GM19438 (cell line): ENCODE results near the gene SLC12A6.

ENCODE experiments used
- ATAC-seq: cut with Tn5 transposase; IDR thresholded peaks from one replicate; pipeline ENCODE4 v1.9.1; 2021; ENCODE audit warnings: low read depth; ENCODE audit not compliant: unreplicated experiment

The SLC12A6 gene

DNA sequence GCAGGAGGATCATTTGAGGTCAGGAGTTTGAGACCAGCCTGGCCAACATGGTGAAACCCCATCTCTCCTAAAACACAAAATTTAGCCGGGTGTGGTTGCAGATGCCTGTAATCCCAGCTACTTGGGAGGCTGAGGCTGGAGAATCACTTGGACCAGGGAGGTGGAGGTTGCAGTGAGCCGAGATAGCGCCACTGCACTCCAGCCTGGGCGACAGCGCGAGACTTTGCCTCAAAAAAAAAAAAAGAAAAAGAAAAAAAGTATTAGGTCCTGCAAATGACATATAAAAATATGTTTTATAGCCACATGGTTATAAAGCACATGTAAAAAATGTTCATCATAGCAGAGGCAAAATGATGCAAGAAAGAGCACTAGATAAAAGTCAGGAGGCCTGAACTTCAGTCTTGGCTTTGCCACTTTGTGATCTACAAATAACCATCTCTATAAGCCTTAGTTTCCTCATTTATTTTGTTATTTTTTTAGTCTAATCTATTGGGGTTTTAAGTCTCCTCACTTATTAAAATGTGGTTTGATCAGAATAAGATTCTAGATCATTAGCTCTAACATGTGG, 4.9 kb downstream of the SLC12A6 start:
- ATAC-seq: no peak

- ATAC-seq: no peak
Observed at GRCh38 chr15:34331809-34332208, 5.8 kb downstream of the SLC12A6 start.

- ATAC-seq: no peak
Observed at GRCh38 chr15:34330279-34330678, 7.3 kb downstream of the SLC12A6 start.

DNA sequence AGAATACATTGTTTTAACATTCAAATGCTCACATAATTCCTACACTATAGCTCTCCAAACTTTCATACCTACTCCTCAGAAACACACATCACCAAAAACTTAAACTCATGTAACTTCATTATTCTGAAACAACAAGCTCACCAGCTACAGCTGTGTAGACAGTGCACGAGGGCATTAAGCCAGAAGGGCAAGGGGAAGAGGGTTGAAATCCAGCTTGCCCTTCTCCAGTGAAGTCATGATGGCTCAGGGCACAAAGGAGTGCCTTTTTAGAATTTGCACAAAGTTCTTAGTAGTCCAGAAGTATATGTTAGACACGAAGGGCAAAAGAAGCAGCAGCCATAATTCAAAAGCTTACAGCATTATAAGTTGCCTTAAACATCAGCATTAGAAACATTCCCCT, 8.6 kb downstream of the SLC12A6 start:
- no peak for ATAC-seq

DNA sequence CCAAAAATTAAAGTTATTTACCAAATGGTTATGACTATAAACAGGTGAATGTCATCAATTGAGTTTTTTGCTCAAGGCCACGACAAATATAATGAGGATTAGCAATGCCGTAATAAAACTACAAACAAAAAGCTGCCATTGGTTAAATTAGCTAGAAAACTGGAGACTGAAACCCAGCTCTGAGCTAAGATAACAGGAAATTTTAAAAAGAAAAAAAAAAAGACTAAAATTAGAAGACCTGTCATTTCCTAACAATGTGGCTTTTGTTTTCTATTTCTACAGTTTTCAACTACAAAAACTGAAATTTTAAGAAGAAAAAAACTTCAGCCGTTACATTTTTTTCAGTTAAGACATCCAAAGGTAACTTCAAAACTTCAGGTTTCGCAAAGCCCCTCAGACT, 9.7 kb downstream of the SLC12A6 start:
- no peak for ATAC-seq

DNA sequence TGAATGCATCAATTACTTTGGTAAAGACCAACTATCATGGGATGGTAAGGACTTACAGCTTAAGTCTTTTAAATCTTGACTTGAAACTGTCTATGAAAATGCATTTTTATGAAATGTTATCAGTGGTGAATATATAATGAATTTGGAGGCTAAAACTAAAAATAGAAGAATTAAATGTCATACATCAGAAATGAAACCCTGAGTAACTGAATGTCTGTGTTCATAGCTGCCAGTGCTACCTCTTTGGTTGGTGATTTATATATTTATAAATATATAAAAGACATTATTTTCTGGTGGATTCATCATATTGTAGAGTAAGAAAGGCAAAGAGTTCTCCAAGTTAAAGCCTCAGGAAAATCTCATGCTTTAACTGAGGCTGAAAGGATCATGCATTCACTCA, 12.2 kb downstream of the SLC12A6 start:
- ATAC-seq: no peak

- ATAC-seq: no peak
Observed at GRCh38 chr15:34324933-34325332, 12.6 kb downstream of the SLC12A6 start.

GRCh38 chr15:34323217-34323616, 14.4 kb downstream of the SLC12A6 start:
- no peak for ATAC-seq

DNA sequence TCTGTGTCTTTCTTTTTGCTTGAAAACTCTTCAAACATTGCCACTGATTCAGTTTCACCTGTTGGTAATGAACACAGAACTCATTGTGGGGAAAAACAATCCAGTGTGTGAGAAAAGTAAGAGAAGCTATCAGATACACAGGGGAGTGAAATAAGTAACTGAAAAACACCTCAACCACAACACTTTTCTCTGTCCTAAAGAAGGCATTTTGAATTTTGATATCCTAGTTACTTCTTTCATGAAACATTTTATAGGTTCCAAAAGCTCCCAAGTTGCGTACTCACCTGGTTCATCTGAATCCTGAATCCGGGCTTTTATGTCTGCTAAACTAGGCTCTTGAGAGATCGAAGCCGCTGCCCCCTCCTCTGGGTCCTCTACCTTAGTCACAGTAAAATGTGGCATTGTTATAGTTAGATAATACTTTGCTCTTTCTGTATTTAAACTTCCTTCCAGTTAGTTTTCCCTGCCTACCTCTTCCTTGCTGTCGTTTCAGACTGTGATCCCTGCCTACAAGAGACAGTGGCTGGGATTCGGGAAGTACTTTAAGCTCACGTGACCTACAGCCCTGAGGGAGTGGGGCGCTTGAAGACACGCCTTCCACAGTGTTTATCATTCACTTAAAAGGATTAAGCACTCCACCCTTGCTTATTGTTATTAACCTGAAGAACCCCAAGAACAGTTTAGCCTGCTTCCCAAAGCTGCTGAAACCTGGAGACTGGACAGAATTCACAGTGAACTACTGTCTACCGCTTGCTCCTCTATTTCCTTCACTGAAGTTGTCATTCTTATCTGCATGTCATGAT, 19.1 kb downstream of the SLC12A6 start:
- ATAC-seq: peak; percentile 84

DNA sequence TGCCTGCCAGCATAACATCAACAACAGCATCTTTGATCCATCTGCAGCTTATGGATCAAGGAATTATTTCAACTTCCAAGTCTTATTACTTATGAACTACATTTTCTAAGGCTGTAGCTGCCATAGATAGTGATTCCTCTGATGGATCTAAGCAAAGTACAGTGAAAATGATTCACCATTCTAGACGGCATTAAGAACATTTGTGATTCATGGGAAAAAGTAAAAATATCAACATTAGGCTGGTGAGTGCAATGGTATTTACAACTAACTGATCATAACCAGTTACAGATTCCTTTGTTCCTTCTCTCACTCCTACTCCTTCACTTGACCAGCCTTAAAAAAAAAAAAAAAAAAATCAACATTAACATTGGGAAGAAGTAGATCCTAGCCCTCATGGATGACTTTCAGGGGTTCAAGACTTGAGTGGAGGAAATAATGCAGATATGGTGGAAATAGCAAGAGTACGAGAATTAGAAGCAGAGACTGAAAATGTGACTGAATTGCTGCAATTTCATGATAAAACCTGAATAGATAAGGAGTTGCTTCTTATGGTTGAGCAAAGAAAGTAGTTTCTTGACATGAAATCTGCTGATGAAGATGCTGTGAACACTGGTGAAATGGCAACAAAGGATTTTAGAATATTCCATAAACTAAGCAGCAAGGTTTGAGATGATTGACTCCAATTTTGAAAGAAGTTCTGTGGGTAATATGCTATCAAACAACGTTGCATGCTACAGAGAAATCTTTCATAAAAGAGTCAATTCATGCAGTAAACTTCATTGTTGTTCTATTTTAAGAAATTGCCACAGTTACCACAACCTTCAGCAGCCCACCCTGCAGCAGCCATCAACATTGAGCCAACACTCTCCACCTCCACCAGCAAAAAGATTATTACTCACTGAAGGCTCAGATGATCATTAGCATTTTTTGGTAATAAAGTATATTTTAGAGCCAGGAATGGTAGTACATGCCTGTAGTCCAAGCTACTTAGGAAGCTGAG, 22.8 kb downstream of the SLC12A6 start:
- no peak for ATAC-seq

DNA sequence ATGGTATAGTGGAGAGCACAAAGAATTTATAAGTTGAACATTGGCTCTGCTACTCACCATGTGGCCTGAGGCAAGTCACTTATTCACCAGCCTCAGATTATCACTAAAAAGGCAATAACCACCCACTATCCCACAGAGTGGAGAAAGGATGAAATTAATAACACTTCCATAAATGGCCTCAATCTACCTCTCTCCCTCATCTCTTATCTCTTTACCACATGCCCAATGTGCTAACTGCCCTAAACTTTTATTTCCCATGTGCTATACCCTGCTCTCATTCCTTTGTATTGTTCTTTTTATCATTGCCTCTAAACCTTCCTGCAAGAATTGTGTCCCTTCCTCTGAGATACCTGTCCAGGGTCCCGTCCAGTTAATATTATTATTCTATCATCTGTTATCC, 26.0 kb downstream of the SLC12A6 start:
- ATAC-seq: no peak

DNA sequence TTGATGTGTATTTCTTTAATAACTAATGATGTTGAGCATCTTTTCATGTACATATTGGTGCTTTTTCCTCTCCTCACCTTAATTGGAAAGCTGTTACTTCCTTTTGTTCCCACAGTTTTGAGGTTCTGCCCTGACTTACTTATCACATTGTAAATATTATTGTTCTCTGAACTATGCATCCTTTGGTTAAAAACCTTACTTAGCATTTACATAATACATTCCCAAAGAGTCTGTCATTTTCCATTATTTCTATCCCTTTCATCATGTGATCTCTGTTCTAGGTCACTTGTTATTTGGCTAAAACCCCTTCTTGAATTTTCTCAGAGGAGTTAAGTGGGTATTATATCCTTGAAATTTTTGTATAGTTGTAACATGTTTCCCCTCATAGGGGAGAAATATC, 33.0 kb downstream of the SLC12A6 start:
- no peak for ATAC-seq

- ATAC-seq: no peak
Observed at GRCh38 chr15:34301058-34301457, 36.5 kb downstream of the SLC12A6 start.

DNA sequence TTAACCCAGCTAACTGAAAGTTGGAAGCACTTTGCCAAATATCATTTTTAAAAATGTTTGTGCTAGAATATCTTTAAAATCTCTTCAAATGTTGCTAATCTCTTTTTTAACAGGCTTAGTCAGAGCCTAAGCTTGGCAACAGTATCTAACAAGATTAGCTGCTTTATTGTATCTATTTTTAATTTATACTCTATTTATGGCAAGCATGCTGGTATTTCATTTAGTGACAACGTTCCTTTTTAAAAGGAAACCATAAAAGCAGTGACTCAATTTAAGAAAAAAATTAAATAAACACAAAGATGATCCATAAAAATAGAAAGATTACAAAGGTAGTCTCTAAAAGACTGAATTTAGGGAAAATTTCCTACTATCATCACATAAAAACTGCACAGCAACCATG, 40.5 kb downstream of the SLC12A6 start:
- ATAC-seq: no peak

- ATAC-seq: no peak
Observed at GRCh38 chr15:34292621-34293020, 45.0 kb downstream of the SLC12A6 start.

- no peak for ATAC-seq
Observed at GRCh38 chr15:34284937-34285336, 52.6 kb downstream of the SLC12A6 start.

DNA sequence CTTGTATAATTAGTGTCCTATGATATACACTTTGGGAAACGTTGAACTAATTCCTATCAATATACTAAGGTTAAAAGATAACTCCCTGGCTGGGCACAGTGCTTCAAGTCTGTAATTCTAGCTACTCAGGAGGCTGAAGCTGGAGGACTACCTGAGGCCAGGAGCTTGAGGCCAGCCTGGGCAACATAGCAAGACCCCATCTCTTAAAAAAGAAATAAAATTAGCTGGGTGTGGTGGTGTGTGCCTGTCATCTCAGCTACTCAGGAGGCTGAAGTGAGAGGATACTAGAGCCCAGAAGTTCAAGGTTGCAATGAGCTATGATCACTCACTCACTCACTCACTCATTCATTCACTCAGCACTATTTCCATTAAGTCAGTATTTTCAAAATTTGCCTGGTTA, 55.2 kb downstream of the SLC12A6 start:
- no peak for ATAC-seq

DNA sequence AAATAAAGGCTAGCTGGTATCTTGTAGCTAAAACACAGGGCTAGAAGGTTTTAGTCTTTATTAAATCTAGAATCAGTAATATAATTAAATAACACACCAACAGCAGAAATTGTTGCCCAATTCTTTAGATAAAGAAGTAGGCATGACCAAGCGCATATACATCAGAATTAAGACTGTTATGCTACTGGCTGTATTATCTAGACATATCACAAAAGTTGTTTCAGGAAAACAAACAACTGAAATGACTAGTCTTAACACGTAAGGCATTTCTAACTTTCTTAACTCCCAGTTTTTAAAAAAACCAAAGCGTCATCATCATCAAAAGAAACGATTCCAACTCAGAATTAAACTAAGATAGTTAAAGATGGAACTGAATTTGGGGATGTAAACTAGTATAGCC, 57.4 kb downstream of the SLC12A6 start:
- no peak for ATAC-seq

DNA sequence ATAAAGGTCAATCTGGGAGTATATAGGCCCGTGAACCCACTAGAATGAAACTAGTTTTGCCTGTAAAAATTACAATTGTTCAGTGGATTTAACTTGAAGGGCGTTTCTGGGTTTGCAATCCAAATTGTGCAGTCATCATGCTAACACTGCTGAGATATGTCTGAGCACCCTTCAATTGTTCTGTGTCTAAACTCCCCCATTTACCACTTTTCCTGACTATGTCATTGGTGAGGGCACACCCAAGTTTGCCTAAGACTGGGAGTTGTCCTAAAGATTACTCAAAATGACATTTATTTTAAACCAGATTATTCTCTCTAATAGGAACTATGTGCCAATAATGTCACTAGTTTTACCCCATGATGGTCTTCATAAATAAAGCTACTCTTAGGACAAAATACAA, 58.2 kb downstream of the SLC12A6 start:
- no peak for ATAC-seq

GRCh38 chr15:34275721-34276120, 61.9 kb downstream of the SLC12A6 start:
- no peak for ATAC-seq

- ATAC-seq: no peak
Observed at GRCh38 chr15:34275154-34275553, 62.4 kb downstream of the SLC12A6 start.
